A549 (cell line): ENCODE measurements around the gene CFAP100. TPM values are rescaled to one million over a fixed set of nuclear protein-coding genes. Genes with fewer than 3 reads are reported as not detected.

ENCODE experiments used
- ATAC-seq, 2 experiments: fragments of 200-7000 bp in 1 of 2; fragments of >200 bp in 1 of 2; cut with Nextera tagmentation in 1 of 2; cut with Tn5 transposase in 1 of 2; 3 replicates each; pipeline versions ENCODE4 v1.8.0 to v1.9.1; 2018 to 2020; ENCODE audit warnings: mild to moderate bottlenecking in 1 of 2, moderate library complexity in 1 of 2
- CTCF ChIA-PET: fragments of 300-600 bp; sonication (Branson Sonifier 250); formaldehyde crosslinking; extraction: SDS; loops from one replicate; lab custom pipeline; 2021; ENCODE audit warnings: antibody characterized with exemption, inconsistent platforms; lab: Yijun Ruan, JAX
- POLR2A ChIA-PET: fragments of 350-600 bp; formaldehyde crosslinking; extraction: SDS; loops from one replicate; lab custom pipeline; 2021; ENCODE audit warnings: antibody characterized with exemption, inconsistent platforms; lab: Yijun Ruan, JAX
- DNase-seq, 2 experiments: peaks; one replicate each; pipeline versions ENCODE4 v3.0.0 to v3.0.0-alpha.2; 2011 to 2016; ENCODE audit warnings: low read depth in 1 of 2, low spot score in 1 of 2
- FAIRE-seq: peaks from 2 replicates; lab custom pipeline; 2011; peaks lifted over from hg19 to GRCh38; lab: Jason Lieb, UNC
- H3K27ac ChIP-seq, 2 experiments: fragments of >200 bp; sonication (Bioruptor Twin); formaldehyde crosslinking; 3 replicates each; pipeline ENCODE4 v1.5.1; 2016 to 2017
- H3K4me1 ChIP-seq: fragments of >200 bp; sonication (Bioruptor Twin); formaldehyde crosslinking; 3 replicates; pipeline ENCODE4 v1.6.1; 2016
- H3K4me2 ChIP-seq: fragments of >200 bp; sonication (Bioruptor Twin); formaldehyde crosslinking; 3 replicates; pipeline ENCODE4 v1.6.1; 2016
- H3K4me3 ChIP-seq: fragments of >200 bp; sonication (Bioruptor Twin); formaldehyde crosslinking; 3 replicates; pipeline ENCODE4 v1.5.1; 2016
- H3K9me3 ChIP-seq: fragments of >200 bp; sonication (Bioruptor Twin); formaldehyde crosslinking; 3 replicates; pipeline ENCODE4 v1.6.1; 2016
- CBX8 ChIP-seq: fragments of 200-600 bp; sonication (generic); IDR thresholded peaks from 2 replicates; pipeline ENCODE4 v1.6.1; 2016
- CEBPB ChIP-seq, 2 experiments: fragments of >200 bp in 1 of 2; sonication (Bioruptor Twin) in 1 of 2; formaldehyde crosslinking in 1 of 2; IDR thresholded peaks; 2 replicates each; pipeline ENCODE4 v1.6.1; 2012 to 2016
- CHD4 ChIP-seq: fragments of 200-600 bp; sonication (generic); IDR thresholded peaks from 2 replicates; pipeline ENCODE4 v1.6.1; 2016; ENCODE audit warnings: antibody characterized with exemption, mild to moderate bottlenecking, borderline replicate concordance
- EHF ChIP-seq: fragments of 250-450 bp; sonication (Bioruptor Pico); IDR thresholded peaks from 2 replicates; pipeline ENCODE4 v1.5.0; 2020; ENCODE audit warnings: mild to moderate bottlenecking
- EHMT2 ChIP-seq: fragments of 200-600 bp; sonication (generic); IDR thresholded peaks from 2 replicates; pipeline ENCODE4 v1.6.1; 2016; ENCODE audit warnings: antibody characterized with exemption, low read depth, mild to moderate bottlenecking, moderate library complexity
- ESRRA ChIP-seq: fragments of 150-350 bp; IDR thresholded peaks from 2 replicates; pipeline ENCODE4 v1.6.1; 2014; ENCODE audit warnings: mild to moderate bottlenecking, low read length, borderline replicate concordance
- FOSB ChIP-seq: fragments of 250-450 bp; sonication (Bioruptor Pico); IDR thresholded peaks from 2 replicates; pipeline ENCODE4 v1.5.0; 2020; ENCODE audit warnings: mild to moderate bottlenecking, moderate library complexity
- GATA3 ChIP-seq: IDR thresholded peaks from 2 replicates; pipeline ENCODE4 v1.6.1; 2012; ENCODE audit warnings: borderline replicate concordance
- HDAC2 ChIP-seq: fragments of 200-600 bp; sonication (generic); IDR thresholded peaks from 2 replicates; pipeline ENCODE4 v1.6.1; 2016
- HMGXB4 ChIP-seq: fragments of 250-450 bp; sonication (Bioruptor Pico); IDR thresholded peaks from 2 replicates; pipeline ENCODE4 v1.5.0; 2021; ENCODE audit warnings: mild to moderate bottlenecking, moderate library complexity, borderline replicate concordance
- HOXA7 ChIP-seq: fragments of 250-450 bp; sonication (Bioruptor Pico); IDR thresholded peaks from 2 replicates; pipeline ENCODE4 v1.5.0; 2020; ENCODE audit warnings: mild to moderate bottlenecking, moderate library complexity
- HOXB13 ChIP-seq: fragments of 250-450 bp; sonication (Bioruptor Pico); IDR thresholded peaks from 2 replicates; pipeline ENCODE4 v1.5.0; 2020; ENCODE audit warnings: low read depth, mild to moderate bottlenecking, moderate library complexity
- JUN ChIP-seq, 2 experiments: fragments of >200 bp; sonication (Bioruptor Twin); formaldehyde crosslinking; IDR thresholded peaks; 2 replicates in 1 of 2; 3 replicates in 1 of 2; pipeline ENCODE4 v1.6.1; 2016 to 2017
- KDM5A ChIP-seq: fragments of 200-600 bp; sonication (generic); IDR thresholded peaks from 2 replicates; pipeline ENCODE4 v1.6.1; 2016; ENCODE audit warnings: antibody characterized with exemption, mild to moderate bottlenecking
- MYC ChIP-seq: IDR thresholded peaks from 2 replicates; pipeline ENCODE4 v1.6.1; 2012; ENCODE audit warnings: mild to moderate bottlenecking, inconsistent platforms, low read length, improper control_type of control experiment, borderline replicate concordance
- NR3C1 ChIP-seq: fragments of >200 bp; sonication (Bioruptor Twin); formaldehyde crosslinking; IDR thresholded peaks from 3 replicates; pipeline ENCODE4 v1.6.1; 2017
- PBX3 ChIP-seq: IDR thresholded peaks from 2 replicates; pipeline ENCODE4 v1.6.1; 2012
- RNF2 ChIP-seq: fragments of 200-600 bp; sonication (generic); IDR thresholded peaks from 2 replicates; pipeline ENCODE4 v1.6.1; 2016; ENCODE audit warnings: low read depth, mild to moderate bottlenecking, antibody characterized with exemption, moderate library complexity, borderline replicate concordance
- SREBF2 ChIP-seq: fragments of 450-650 bp; IDR thresholded peaks from 2 replicates; pipeline ENCODE4 v1.6.1; 2014; ENCODE audit warnings: mild to moderate bottlenecking, moderate library complexity
- TP53 ChIP-seq: fragments of 250-450 bp; sonication (Bioruptor Pico); IDR thresholded peaks from 2 replicates; pipeline ENCODE4 v1.5.0; 2021; ENCODE audit warnings: mild to moderate bottlenecking, moderate library complexity
- USF2 ChIP-seq: fragments of 450-650 bp; IDR thresholded peaks from 2 replicates; pipeline ENCODE4 v1.6.1; 2014; ENCODE audit warnings: antibody characterized with exemption
- ZNF302 ChIP-seq: fragments of 250-450 bp; sonication (Bioruptor Pico); IDR thresholded peaks from 2 replicates; pipeline ENCODE4 v1.9.0; 2021; ENCODE audit warnings: inconsistent platforms, mild to moderate bottlenecking, moderate library complexity
- ZSCAN20 ChIP-seq: fragments of 250-450 bp; sonication (Bioruptor Pico); IDR thresholded peaks from 2 replicates; pipeline ENCODE4 v1.8.0; 2022; ENCODE audit warnings: mild to moderate bottlenecking, moderate library complexity
- WGBS: methylation state at CpG from one replicate; pipeline ENCODE4 v1.1.6; 2017; ENCODE audit errors: missing lambda C conversion rate; 5-methylcytosine and 5-hydroxymethylcytosine counted together
- polyA plus RNA-seq, 4 experiments: library from polyadenylated mRNA; depleted of rRNA in 3 of 4; stranded (reverse); fragments of >200 nt; fragmentation: RNase III in 1 of 4; extraction: RNeasy Plus Mini Kit Qiagen cat#74134 plus additional on column Dnase treatment in 1 of 4; gene quantifications; 2 replicates in 3 of 4; 3 replicates in 1 of 4; pipeline ENCODE4 v1.2.3, GENCODE V29; 2011 to 2017
- TF ChIP-seq, protein P1 (sequence below): IDR thresholded peaks from 2 replicates; pipeline ENCODE4 v1.6.1; 2012

Gene CFAP100
- polyA plus RNA-seq, 2 of the 4 experiments (the other 2 are of a cell fraction): not detected

DNA sequence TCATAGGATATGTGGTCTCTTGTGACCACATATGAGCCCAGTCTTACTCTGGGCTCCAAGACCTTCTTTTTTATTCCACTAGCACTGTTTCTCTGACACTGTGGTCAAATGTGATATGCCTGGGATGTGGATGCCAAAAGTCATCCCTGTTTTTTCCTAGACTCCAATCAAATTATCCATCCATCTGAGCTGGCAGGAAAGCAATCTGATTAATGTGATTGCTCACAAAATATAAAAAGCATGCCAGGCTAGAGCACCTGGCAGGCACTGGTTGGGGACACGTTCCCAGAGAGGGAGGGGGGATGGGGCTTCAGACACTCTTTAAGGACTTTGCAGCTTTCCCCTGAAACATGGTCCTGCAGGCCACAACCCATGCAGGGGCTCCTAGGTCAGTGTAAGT lies 3.1 kb upstream of the CFAP100 start:
- TF ChIP-seq EHMT2: no peak
- no peak for TF ChIP-seq HMGXB4 (CRISPR knock-in tag)
- TF ChIP-seq USF2: no peak
- no peak for TF ChIP-seq SREBF2
- no peak for TF ChIP-seq ZSCAN20
- no peak for TF ChIP-seq PBX3
- no peak for TF ChIP-seq KDM5A
- no peak for TF ChIP-seq HOXA7 (CRISPR knock-in tag)
- no peak for TF ChIP-seq CEBPB (IDR thresholded peaks at IDR 0.05)
- TF ChIP-seq EHF (CRISPR knock-in tag): no peak
- Histone ChIP-seq H3K27ac (no peak overlapping the region), H3K9me3 (no peaks in the 10 kb centered on the region), H3K4me3 (no peak overlapping the region), H3K4me2 (no peak overlapping the region), H3K4me1 (no peaks in the 10 kb centered on the region)
- WGBS: 0% methylated on average over 1 of the region's 1 CpG
- FAIRE-seq (no peak), DNase-seq (no peak), ATAC-seq (no peak)
- ChIA-PET POLR2A (no interaction called here), CTCF (interaction anchor here (1.4 to 11.1 kb wide), 3 partner anchors 84 to 259 kb away, joined by 3 to 110 read pairs (median 3); partner anchors contain the start of gene ZXDC)

- DNase-seq (no peak), FAIRE-seq (no peak), ATAC-seq (no peak)
- Histone ChIP-seq H3K4me3 (no peak overlapping the region), H3K9me3 (no peaks in the 10 kb centered on the region), H3K4me2 (no peak overlapping the region), H3K27ac (no peak overlapping the region), H3K4me1 (no peaks in the 10 kb centered on the region)
- ChIA-PET POLR2A (no interaction called here), CTCF (interaction anchor here (1.4 to 11.1 kb wide), 3 partner anchors 84 to 260 kb away, joined by 3 to 110 read pairs (median 3); partner anchors contain the start of gene ZXDC)
- TF ChIP-seq CEBPB (IDR thresholded peaks at IDR 0.05): no peak
- no peak for TF ChIP-seq TP53 (CRISPR knock-in tag)
- no peak for TF ChIP-seq GATA3
- TF ChIP-seq CBX8: no peak
- TF ChIP-seq, protein P1, sequence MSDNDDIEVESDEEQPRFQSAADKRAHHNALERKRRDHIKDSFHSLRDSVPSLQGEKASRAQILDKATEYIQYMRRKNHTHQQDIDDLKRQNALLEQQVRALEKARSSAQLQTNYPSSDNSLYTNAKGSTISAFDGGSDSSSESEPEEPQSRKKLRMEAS: no peak
- no peak for TF ChIP-seq HMGXB4 (CRISPR knock-in tag)
- TF ChIP-seq EHF (CRISPR knock-in tag): no peak
- TF ChIP-seq KDM5A: no peak
- TF ChIP-seq HOXB13 (CRISPR knock-in tag): no peak
- TF ChIP-seq HDAC2: no peak
- 78% methylated on average over 7 of the region's 12 CpGs for WGBS
Observed at GRCh38 chr3:126392246-126392645, 2.5 kb upstream of the CFAP100 start.

DNA sequence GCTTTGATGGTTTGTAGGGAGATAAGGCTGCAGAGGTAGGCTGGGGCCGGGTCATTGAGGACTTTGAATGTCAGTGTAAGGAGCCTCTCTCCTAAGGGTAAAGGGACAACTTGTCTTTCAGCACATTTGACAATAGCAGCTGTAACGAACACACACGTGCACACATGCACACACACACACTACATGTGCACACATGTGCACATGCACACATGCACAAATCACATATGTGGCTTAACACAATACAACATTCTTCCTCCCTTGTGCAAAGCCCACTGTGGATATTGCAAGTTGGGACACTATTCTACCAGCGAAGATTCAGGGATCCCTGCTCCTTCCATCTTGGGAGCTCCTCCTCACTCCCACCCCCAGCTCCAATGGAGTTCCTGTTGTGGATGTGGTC lies 1.1 kb upstream of the CFAP100 start:
- ChIA-PET POLR2A (no interaction called here), CTCF (interaction anchor here (1.6 to 11.1 kb wide), 2 partner anchors 126 to 261 kb away, joined by 3 to 110 read pairs; no protein-coding TSS in a partner anchor)
- Histone ChIP-seq H3K4me1 (no peaks in the 10 kb centered on the region), H3K4me2 (no peak overlapping the region), H3K27ac (no peak overlapping the region), H3K4me3 (no peak overlapping the region), H3K9me3 (no peaks in the 10 kb centered on the region)
- FAIRE-seq (no peak), ATAC-seq (no peak), DNase-seq (no peak)
- TF ChIP-seq KDM5A: no peak
- TF ChIP-seq ZNF302 (CRISPR knock-in tag): no peak
- TF ChIP-seq ESRRA: no peak
- TF ChIP-seq JUN (IDR thresholded peaks at IDR 0.05): no peak
- no peak for TF ChIP-seq NR3C1
- TF ChIP-seq MYC: no peak
- TF ChIP-seq, protein P1: no peak
- no peak for TF ChIP-seq CHD4
- TF ChIP-seq FOSB (CRISPR knock-in tag): no peak
- no peak for TF ChIP-seq RNF2
- TF ChIP-seq HDAC2: no peak
- 25% methylated on average over 4 of the region's 4 CpGs for WGBS
